ENCODE data around the gene PSD. TPM values are rescaled to one million over a fixed set of nuclear protein-coding genes. Genes with fewer than 3 reads are reported as not detected.

PSD gene
- total and polyA plus RNA-seq, 9 of the 15 experiments (the other 6 are each of a cell fraction or from before 2014, with no cell fraction given), result 0.11 to 1.7 (median 0.54) TPM; not detected in 2

GRCh38 chr10:102394079-102394800 is 24.3 kb downstream of the PSD start (continued):
- TF ChIP-seq PHF8 (IDR thresholded peaks at IDR 0.05; ENCODE audit: borderline replicate concordance, low read length) (peak; percentile 55; the same call in 1 of the 2 replicates), MGA (IDR thresholded peaks at IDR 0.05) (peak; percentile 60), ZBTB11 (CRISPR knock-in tag; IDR thresholded peaks at IDR 0.05) (peak in 1 of 3 experiments; percentile 77; a peak in 3 of 6 replicates), ZBTB2 (IDR thresholded peaks at IDR 0.05) (no peak), TFAP4 (CRISPR knock-in tag; IDR thresholded peaks at IDR 0.05; ENCODE audit: borderline replicate concordance) (peak; percentile 71; the same call in 1 of the 2 replicates), IFI16 (CRISPR knock-in tag; IDR thresholded peaks at IDR 0.05) (no peak)
